Heart left ventricle (tissue), 13 donors: ENCODE measurements around the gene SLC9B1.

Experiments
- POLR2A ChIP-seq, 2 donors: fragments of 450-650 bp; IDR thresholded peaks; one replicate each; pipeline ENCODE4 v1.6.1; 2017; ENCODE audit warnings: antibody characterized with exemption in 2 of 2, mild to moderate bottlenecking in 2 of 2, moderate library complexity in 2 of 2
- TF ChIP-seq, protein P1 (sequence below), 12 donors: fragments of 200-600 bp; sonication (generic) in 4 of 12; IDR thresholded peaks; one replicate each; pipeline versions ENCODE4 v1.5.0 to v1.8.0; 2018 to 2022; ENCODE audit warnings: antibody characterized with exemption in 12 of 12, mild to moderate bottlenecking in 5 of 12
- donor health status: ischemic (EF 13 %, LVEDD 7.1; RV severe dilation, severe dysfunction).
- donor health status: DM: no; HTN: yes; CAD: no.
- donor health status: DM: no; HTN: no; CAD: no.
- donor health status: ischemic (EF 25% LVEDD 6.9; RV normal size, moderate dysfunction).
- donor health status: ischemic (EF 25% LVEDD 5.7; RV mildly dilated, moderate dysfunction).
- donor health status: ischemic (EF 35%, LVEDD 5.7; RV mildly dilated, moderate dysfunction).
- donor health status: nonischemic (EF 11% LVEDD 7.7; RV severe dilation, severe dysfunction).
- donor health status: DM: yes; HTN: yes; CAD: no.
- donor health status: PGD.
- donor health status: ischemic (EF 29% LVEDD 5.4; RV normal size, mild dysfunction).
- donor health status: nonischemic (EF 23%, LVEDD 6.1; RV moderate dilation, normal function).

DNA sequence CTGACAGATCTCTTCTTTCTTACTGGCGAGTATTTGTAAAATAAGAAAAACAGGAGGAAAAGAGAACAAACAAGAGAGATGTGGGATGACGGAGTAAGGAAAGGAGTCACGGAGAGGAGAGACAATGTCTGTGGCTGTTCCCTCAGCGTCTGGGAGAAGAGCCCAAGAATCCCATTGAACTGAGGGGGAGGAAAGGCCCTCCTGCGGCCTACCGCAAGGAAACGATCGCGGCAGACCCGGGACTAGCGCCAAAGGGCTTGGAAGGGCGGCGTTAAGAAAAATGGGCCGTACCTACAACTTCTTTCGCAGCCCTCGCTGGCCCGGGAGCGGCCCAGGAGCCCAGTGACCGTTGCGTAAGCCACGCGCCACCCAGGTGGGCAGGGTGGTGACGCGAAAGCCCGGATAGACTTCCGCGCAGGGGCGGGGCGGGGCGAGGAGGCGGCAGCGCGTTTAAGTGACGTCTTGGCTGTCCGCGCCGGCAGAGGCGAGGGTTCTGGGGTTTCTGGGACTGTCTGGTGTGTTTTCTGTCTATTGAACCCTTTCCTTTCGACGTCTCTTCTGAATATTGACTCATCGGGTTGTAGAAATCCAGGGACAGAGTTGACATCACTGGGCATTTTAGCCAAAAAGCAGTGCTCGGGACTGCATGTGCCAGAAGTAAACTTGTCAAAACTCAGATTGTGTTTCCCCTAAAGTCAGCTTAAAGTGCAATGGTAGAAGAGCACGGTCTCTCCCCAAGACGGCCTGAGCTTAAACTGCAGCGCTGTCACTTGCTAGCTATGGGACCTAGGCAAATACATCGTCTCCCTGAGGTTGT lies at the start of gene SLC9B1:
- peak in 1 of 2 donors; percentile 69 for TF ChIP-seq POLR2A (IDR thresholded peaks at IDR 0.05)
- TF ChIP-seq, protein P1, sequence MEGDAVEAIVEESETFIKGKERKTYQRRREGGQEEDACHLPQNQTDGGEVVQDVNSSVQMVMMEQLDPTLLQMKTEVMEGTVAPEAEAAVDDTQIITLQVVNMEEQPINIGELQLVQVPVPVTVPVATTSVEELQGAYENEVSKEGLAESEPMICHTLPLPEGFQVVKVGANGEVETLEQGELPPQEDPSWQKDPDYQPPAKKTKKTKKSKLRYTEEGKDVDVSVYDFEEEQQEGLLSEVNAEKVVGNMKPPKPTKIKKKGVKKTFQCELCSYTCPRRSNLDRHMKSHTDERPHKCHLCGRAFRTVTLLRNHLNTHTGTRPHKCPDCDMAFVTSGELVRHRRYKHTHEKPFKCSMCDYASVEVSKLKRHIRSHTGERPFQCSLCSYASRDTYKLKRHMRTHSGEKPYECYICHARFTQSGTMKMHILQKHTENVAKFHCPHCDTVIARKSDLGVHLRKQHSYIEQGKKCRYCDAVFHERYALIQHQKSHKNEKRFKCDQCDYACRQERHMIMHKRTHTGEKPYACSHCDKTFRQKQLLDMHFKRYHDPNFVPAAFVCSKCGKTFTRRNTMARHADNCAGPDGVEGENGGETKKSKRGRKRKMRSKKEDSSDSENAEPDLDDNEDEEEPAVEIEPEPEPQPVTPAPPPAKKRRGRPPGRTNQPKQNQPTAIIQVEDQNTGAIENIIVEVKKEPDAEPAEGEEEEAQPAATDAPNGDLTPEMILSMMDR (IDR thresholded peaks at IDR 0.05): no peak
